RCC 7860 (cell line): ENCODE measurements around the gene MRPL3.
"Not testable (repeated sequence)": the region's sequence is repeated elsewhere in the genome, so short reads cannot be mapped to it uniquely, and the experiment has no call there.

Source experiments
- DNase-seq: peaks from one replicate; pipeline ENCODE4 v3.0.0-alpha.2; 2015; ENCODE audit warnings: low spot score
- FAIRE-seq: peaks from 2 replicates; lab custom pipeline; 2012; peaks lifted over from hg19 to GRCh38; lab: Jason Lieb, UNC

The MRPL3 gene

GRCh38 chr3:131501949-131502348, 822 bp downstream of the MRPL3 start:
- DNase-seq (no peak), FAIRE-seq (no peak)

DNA sequence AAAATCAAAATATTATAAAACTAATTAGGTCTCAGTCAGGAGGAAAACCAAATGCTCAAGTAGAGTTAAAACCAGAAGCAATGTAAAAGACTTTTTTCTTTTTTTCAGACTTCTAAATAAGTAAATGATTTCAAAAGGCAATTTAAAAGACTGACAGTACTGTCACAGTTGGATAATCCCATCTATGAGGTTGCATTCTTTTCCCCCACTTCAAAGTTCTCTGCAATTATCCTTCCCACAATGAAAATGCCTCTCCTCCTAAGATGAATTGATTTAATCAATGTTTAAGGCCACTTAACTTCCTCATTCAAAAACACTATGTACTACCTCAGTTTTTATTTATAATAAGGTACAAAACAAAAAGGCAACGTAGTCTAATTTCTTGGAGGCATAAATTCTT, 8.1 kb downstream of the MRPL3 start:
- DNase-seq = no peak
- peak; percentile 86 for FAIRE-seq

- FAIRE-seq (no peak), DNase-seq (no peak)
These were observed 11.0 kb downstream of the MRPL3 start for GRCh38 chr3:131491775-131492174.

DNA sequence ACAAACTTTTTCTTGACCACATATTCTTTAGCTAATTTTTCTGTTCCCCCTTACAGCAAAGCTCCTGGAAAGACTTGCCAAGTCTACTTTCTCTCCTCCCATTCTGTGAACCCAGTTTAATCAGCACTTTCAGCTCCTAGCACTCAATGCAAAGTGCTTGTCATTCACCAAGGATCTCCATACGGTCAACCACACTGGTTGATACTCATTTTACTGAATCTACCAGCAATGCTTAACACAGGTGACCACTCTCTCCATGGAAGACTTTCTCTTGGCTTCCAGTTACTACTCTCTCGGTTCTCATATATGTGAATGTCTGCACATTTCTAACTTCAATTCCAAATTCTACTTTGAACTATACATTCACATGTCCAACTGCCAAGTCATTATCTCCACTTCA, 11.7 kb downstream of the MRPL3 start:
- FAIRE-seq (no peak), DNase-seq (no peak)

- not testable (repeated sequence) for DNase-seq, FAIRE-seq
These were observed 16.2 kb downstream of the MRPL3 start for GRCh38 chr3:131486545-131486944.

GRCh38 chr3:131485119-131485518, 17.7 kb downstream of the MRPL3 start:
- FAIRE-seq = no peak
- no peak for DNase-seq

DNA sequence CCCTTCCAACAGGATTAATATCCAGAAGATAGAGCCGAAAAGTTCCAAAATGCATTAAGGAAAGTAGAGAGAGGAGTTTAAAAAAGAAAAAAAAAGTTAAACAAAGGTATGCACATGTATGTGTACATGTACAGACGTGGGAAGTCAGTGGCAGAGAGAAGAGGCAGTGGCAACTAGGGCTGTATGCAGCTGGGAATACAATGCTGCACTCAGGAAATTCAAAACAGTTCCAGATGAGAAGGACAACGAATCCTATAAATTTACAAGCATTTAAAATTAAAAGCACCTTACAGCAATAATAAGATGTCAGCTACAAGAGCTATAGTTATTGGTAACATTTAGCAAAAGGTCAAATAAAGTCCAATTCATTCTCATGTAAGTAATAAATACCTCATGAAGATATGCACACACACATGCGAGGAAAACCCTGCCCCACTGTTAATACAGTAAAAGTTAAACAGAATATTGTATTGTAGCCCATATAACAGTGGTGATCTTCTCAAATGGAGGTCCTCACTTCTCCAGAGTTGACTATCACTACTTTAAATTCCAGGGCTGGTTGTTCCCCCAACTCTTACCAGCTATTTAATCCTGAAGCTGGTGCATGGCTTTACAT, 18.2 kb downstream of the MRPL3 start:
- FAIRE-seq (no peak), DNase-seq (no peak)

DNA sequence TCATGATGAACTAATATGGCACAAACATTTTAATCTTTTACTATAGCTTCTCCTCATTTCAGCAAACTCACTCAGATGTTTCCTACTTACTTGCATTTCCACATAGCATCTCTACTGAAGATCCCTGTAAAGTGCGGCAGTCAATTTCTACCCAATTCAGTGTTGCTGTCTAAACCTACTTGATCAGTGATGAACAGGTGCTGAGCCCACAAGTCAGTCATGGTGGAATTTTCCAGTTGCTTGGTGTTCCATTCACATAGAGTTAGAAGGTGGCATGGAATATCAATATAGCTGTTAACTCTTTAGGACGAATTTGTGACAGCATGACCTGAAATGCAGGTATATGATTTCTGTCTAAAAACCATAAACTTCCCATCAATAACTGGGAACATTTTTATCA, 22.7 kb downstream of the MRPL3 start:
- no peak for DNase-seq
- no peak for FAIRE-seq

GRCh38 chr3:131477813-131478212, 25.0 kb downstream of the MRPL3 start:
- FAIRE-seq (no peak), DNase-seq (no peak)

DNA sequence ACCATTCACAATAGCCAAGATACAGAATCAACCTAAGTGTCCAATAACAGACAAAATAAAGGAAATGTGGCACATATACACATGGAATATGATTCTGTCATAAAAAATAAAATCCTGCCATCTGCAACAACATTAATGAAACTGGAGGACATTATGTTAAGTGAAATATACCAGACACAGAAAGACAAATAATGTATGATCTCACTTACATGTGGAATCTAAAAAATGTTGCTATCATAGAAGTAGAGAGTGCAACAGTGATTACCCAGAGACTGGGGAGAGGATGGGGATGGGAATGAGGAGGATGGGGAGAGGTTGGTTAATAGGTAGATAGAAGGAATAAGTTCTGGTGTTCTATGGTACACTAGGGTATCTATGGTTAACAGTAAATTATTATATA, 28.7 kb downstream of the MRPL3 start:
- no peak for DNase-seq
- no peak for FAIRE-seq

DNA sequence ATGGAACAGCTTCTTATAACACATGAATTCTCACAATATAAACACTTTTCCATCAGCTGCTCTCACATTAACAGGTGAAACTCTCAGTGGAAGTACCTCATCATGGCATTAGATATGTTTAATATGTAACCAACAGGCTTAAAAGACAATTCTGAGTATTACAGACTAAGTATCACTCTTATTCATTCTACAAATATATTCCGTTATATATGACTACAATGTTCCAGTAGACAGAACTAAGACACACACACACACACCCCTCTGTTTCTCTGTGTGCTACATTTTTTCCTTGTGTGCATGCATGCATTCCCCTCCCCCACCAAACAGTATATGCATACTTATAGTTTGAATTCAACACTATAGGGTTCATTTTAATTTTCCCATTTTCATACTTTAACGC, 32.4 kb downstream of the MRPL3 start:
- DNase-seq (no peak), FAIRE-seq (no peak)

GRCh38 chr3:131458653-131459052, 44.1 kb downstream of the MRPL3 start:
- FAIRE-seq = no peak

GRCh38 chr3:131457220-131457619, 45.6 kb downstream of the MRPL3 start:
- no peak for DNase-seq
- no peak for FAIRE-seq

More at GRCh38 chr3:131458653-131459052, 44.1 kb downstream of the MRPL3 start:
- no peak for DNase-seq

GRCh38 chr3:131454501-131454900, 48.3 kb downstream of the MRPL3 start:
- DNase-seq (no peak), FAIRE-seq (no peak)

GRCh38 chr3:131453533-131453932, 49.2 kb downstream of the MRPL3 start:
- DNase-seq (no peak), FAIRE-seq (no peak)

- DNase-seq (no peak), FAIRE-seq (no peak)
These were observed 55.4 kb downstream of the MRPL3 start for GRCh38 chr3:131447349-131447748.

GRCh38 chr3:131444180-131444579, 58.6 kb downstream of the MRPL3 start:
- no peak for FAIRE-seq
- DNase-seq = no peak

- FAIRE-seq (no peak), DNase-seq (no peak)
These were observed 63.7 kb downstream of the MRPL3 start for GRCh38 chr3:131439084-131439483.

DNA sequence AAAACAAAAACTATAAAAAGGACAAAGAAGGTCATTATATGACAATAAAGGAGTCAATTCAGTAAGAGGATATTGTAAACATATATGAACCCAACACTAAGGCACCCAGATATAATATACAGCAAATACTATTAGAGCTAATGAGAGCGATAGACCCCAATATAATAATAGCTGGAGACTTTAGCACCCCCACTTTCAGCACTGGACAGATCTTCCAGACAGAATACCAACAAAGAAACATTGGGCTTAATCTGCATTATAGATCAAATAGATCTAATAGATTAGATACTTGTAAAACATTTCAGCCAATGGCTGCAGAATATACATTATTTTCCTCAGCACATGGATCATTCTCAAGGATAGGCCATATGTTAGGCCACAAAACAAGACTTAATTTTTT, 67.8 kb downstream of the MRPL3 start:
- FAIRE-seq = no peak
- DNase-seq = no peak

DNA sequence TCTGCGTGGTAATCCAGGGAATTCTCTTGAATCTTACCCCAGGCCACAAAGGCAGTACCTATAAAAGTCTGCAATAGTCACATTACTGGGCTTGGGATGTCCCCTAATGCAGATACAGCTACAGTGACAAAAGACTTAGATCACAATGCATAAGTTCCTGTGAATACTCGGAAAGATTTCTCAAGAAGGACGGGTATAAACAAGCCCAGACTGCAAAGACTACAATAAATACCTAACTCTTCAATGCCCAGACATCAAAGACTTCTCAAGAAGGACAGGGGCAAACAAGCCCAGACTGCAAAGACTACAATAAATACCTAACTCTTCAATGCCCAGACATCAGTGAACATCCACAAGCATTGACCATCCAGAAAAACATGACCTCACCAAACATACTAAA, 70.3 kb downstream of the MRPL3 start:
- no peak for DNase-seq
- no peak for FAIRE-seq

DNA sequence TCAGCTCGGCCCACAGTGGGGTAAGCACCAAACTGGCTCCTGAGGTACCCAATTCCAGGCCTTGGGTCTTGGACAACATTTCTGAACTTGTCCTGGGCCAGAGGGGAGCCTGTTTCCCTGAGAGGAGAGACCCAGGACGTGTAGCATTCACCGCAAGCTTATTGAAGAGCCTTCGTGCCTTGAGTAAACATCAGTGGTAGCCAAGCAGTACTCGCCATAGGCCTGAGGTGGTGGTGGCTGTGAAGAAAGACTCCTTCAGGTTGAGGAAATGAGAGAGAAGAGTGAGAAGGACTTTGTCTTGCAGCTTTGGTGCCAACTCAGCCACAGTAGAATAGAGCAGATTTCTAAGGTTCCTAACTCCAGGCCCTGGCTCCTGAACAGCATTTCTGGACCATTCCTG, 71.0 kb downstream of the MRPL3 start:
- DNase-seq (no peak), FAIRE-seq (no peak)

DNA sequence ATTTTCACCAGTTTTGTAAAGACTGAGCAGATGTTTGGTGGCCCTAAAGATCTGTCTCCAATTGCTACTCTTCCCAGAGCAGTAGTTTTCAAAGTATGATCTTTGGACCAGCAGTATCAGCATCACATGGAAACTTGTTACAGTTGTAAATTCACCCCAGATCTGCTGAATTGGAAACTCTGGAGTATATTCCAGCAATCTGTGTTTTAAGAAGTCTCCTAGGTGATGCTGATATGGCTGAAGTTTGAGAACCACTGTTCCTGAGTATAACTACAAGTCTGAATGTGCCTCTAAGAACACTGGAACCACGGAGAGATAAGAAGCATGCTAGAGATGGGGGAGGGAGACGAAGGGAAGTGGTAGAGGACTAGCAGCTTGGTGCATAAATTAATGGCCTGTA, 75.5 kb downstream of the MRPL3 start:
- FAIRE-seq (no peak), DNase-seq (no peak)

DNA sequence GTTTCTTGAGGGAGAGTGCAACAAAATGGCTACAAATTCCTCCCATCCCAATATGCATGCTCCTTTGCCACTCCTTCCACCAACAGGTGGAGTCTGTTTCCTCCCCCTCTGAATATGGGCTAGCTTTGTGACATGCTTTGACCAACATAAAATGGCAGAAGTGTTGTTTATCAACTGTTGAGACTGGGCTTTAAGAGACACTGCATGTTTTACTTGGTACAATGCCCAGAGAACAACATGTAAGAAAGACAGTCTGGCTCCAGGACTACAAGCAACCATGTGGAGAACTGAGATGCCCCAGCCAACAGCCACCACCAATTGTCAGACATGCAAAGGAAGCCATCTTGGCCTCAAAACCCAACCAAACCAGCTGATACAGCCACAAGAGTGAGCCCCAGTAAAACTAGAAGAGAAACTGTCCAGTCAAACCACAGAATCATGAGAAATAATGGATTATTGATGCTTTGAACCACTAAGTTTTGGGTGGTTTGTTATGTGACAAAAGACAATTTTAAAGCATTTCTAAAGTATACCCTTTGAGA, 80.7 kb downstream of the MRPL3 start:
- no peak for FAIRE-seq

More for the DNA sequence above, 80.7 kb downstream of the MRPL3 start:
- DNase-seq = no peak
